Esophagus mucosa (tissue), 1 donor: ENCODE results near the gene PIP4K2A. TPM values are rescaled to one million over a fixed set of nuclear protein-coding genes. Genes with fewer than 3 reads are reported as not detected.

Source experiments
- ATAC-seq: fragments of 200-7000 bp; cut with Tn5 transposase; one replicate; pipeline ENCODE4 v1.9.1; 2020
- total RNA-seq: library from RNA; stranded (reverse); gene quantifications from one replicate; pipeline ENCODE4 v1.2.4, GENCODE V29; 2023
- donor health status: DM: yes; HTN: yes; CAD: no.

The PIP4K2A gene
- total RNA-seq, 1 donor from 2014 or later: 10.0 TPM

- no peak for ATAC-seq
Measured at GRCh38 chr10:22634606-22635459, 79.5 kb downstream of the PIP4K2A start.

- no peak for ATAC-seq
Measured at GRCh38 chr10:22634093-22634492, 80.3 kb downstream of the PIP4K2A start.

- no peak for ATAC-seq
Measured at GRCh38 chr10:22633528-22633927, 80.8 kb downstream of the PIP4K2A start.

- no peak for ATAC-seq
Measured at GRCh38 chr10:22633106-22633505, 81.3 kb downstream of the PIP4K2A start.

- ATAC-seq: no peak
Measured at GRCh38 chr10:22631646-22632278, 82.6 kb downstream of the PIP4K2A start.

GRCh38 chr10:22631185-22631584, 83.2 kb downstream of the PIP4K2A start:
- no peak for ATAC-seq

- ATAC-seq: peak; percentile 67
Measured at GRCh38 chr10:22630234-22631174, 83.9 kb downstream of the PIP4K2A start.

- ATAC-seq: no peak
Measured at GRCh38 chr10:22629852-22630233, 84.5 kb downstream of the PIP4K2A start.

- ATAC-seq: no peak
Measured at GRCh38 chr10:22629126-22629525, 85.3 kb downstream of the PIP4K2A start.

GRCh38 chr10:22628309-22628708, 86.1 kb downstream of the PIP4K2A start:
- no peak for ATAC-seq

- ATAC-seq: no peak
Measured at GRCh38 chr10:22626784-22627183, 87.6 kb downstream of the PIP4K2A start.

GRCh38 chr10:22625516-22626290, 88.7 kb downstream of the PIP4K2A start:
- ATAC-seq: no peak

GRCh38 chr10:22624287-22624738, 90.1 kb downstream of the PIP4K2A start:
- no peak for ATAC-seq

- ATAC-seq: no peak
Measured at GRCh38 chr10:22623633-22624253, 90.6 kb downstream of the PIP4K2A start.

- no peak for ATAC-seq
Measured at GRCh38 chr10:22622242-22622806, 92.1 kb downstream of the PIP4K2A start.

- no peak for ATAC-seq
Measured at GRCh38 chr10:22621726-22622125, 92.7 kb downstream of the PIP4K2A start.

GRCh38 chr10:22620929-22621328, 93.4 kb downstream of the PIP4K2A start:
- no peak for ATAC-seq

- peak; percentile 78 for ATAC-seq
Measured at GRCh38 chr10:22620140-22620857, 94.1 kb downstream of the PIP4K2A start.

GRCh38 chr10:22619101-22619500, 95.3 kb downstream of the PIP4K2A start:
- ATAC-seq: no peak

- ATAC-seq: no peak
Measured at GRCh38 chr10:22618078-22618785, 96.1 kb downstream of the PIP4K2A start.
